IMR-90 (cell line): ENCODE data around the gene TWSG1. TPM values are rescaled to one million over a fixed set of nuclear protein-coding genes. Genes with fewer than 3 reads are reported as not detected.

ENCODE experiments used
- ATAC-seq: fragments of 200-7000 bp; cut with Tn5 transposase; 2 replicates; pipeline ENCODE4 v1.9.1; 2020; ENCODE audit warnings: low read depth, mild to moderate bottlenecking, moderate library complexity
- BruUV-seq: library from RNA; stranded (reverse); fragments of 400-500 nt; replicated peaks from 2 replicates; lab custom pipeline; 2021; lab: Mats Ljungman, UMichigan
- CTCF ChIA-PET: fragments of 300-600 bp; formaldehyde crosslinking; extraction: SDS; loops from one replicate; lab custom pipeline; 2021; ENCODE audit warnings: antibody characterized with exemption; lab: Yijun Ruan, JAX
- POLR2A ChIA-PET: fragments of 300-600 bp; sonication (Branson Sonifier 250); formaldehyde crosslinking; loops from one replicate; lab custom pipeline; 2022; ENCODE audit warnings: antibody characterized with exemption; ENCODE audit not compliant: unreplicated experiment; lab: Charles Lee
- DNase-seq: peaks from one replicate; pipeline ENCODE4 v3.0.0; 2013
- H2AFZ ChIP-seq: replicated peaks from 2 replicates; pipeline ENCODE3; 2013; ENCODE audit warnings: low read length, mild to moderate bottlenecking; ENCODE audit not compliant: poor library complexity
- H2AK5ac ChIP-seq: 2 replicates; pipeline ENCODE4 v1.6.1; 2013; ENCODE audit warnings: low read depth, low read length, inconsistent platforms
- H2AK9ac ChIP-seq: replicated peaks from 2 replicates; pipeline ENCODE3; 2013; ENCODE audit warnings: mild to moderate bottlenecking, low read depth, low read length, moderate library complexity; ENCODE audit not compliant: poor library complexity
- H2BK120ac ChIP-seq: 2 replicates; pipeline ENCODE4 v1.6.1; 2013; ENCODE audit warnings: low read depth, low read length, inconsistent platforms
- H2BK15ac ChIP-seq: 3 replicates; pipeline ENCODE4 v1.6.1; 2013; ENCODE audit warnings: low read depth, low read length, inconsistent platforms
- H2BK20ac ChIP-seq: 2 replicates; pipeline ENCODE4 v1.6.1; 2013; ENCODE audit warnings: low read depth, mild to moderate bottlenecking, inconsistent platforms, low read length, moderate library complexity
- H2BK5ac ChIP-seq: 2 replicates; pipeline ENCODE4 v1.6.1; 2013; ENCODE audit warnings: mild to moderate bottlenecking, low read depth, low read length, inconsistent platforms; ENCODE audit not compliant: poor library complexity, severe bottlenecking
- H3K14ac ChIP-seq: replicated peaks from 2 replicates; pipeline ENCODE4 v1.6.1; 2013; ENCODE audit warnings: low read depth, low read length, inconsistent platforms
- H3K18ac ChIP-seq: 2 replicates; pipeline ENCODE4 v1.6.1; 2013; ENCODE audit warnings: low read depth, low read length, control low read depth
- H3K23ac ChIP-seq: 2 replicates; pipeline ENCODE4 v1.6.1; 2013; ENCODE audit warnings: low read depth, low read length, inconsistent platforms
- H3K27ac ChIP-seq: 2 replicates; pipeline ENCODE4 v1.5.1; 2013; ENCODE audit warnings: mild to moderate bottlenecking, control low read depth, low read length; ENCODE audit not compliant: insufficient read depth
- H3K27me3 ChIP-seq: 2 replicates; pipeline ENCODE4 v1.6.1; 2013; ENCODE audit warnings: low read length; ENCODE audit not compliant: control insufficient read depth, insufficient read depth
- H3K36me3 ChIP-seq: 2 replicates; pipeline ENCODE4 v1.6.1; 2013; ENCODE audit warnings: low read length, mixed read lengths; ENCODE audit not compliant: control insufficient read depth, insufficient read depth
- H3K4ac ChIP-seq: 2 replicates; pipeline ENCODE4 v1.6.1; 2013; ENCODE audit warnings: low read depth, low read length, inconsistent platforms
- H3K4me1 ChIP-seq: 2 replicates; pipeline ENCODE4 v1.6.1; 2013; ENCODE audit warnings: low read length, mixed read lengths; ENCODE audit not compliant: control insufficient read depth, insufficient read depth
- H3K4me2 ChIP-seq: 2 replicates; pipeline ENCODE4 v1.6.1; 2013; ENCODE audit warnings: low read depth, mild to moderate bottlenecking, control low read depth, low read length, moderate library complexity
- H3K4me3 ChIP-seq: 2 replicates; pipeline ENCODE4 v1.5.1; 2013; ENCODE audit warnings: low read depth, mild to moderate bottlenecking, control low read depth, low read length, moderate library complexity; ENCODE audit not compliant: insufficient read depth
- H3K56ac ChIP-seq: 2 replicates; pipeline ENCODE4 v1.6.1; 2013; ENCODE audit warnings: low read length, inconsistent platforms; ENCODE audit not compliant: insufficient read depth; ENCODE audit errors: extremely low read depth
- H3K79me1 ChIP-seq, 2 experiments: 2 replicates each; pipeline ENCODE4 v1.6.1; 2013; ENCODE audit warnings: low read length in 2 of 2, inconsistent platforms in 1 of 2, low read depth in 1 of 2
- H3K9ac ChIP-seq: 2 replicates; pipeline ENCODE4 v1.6.1; 2013; ENCODE audit warnings: low read depth, low read length, control low read depth
- H3K9me1 ChIP-seq: 2 replicates; pipeline ENCODE4 v1.6.1; 2013; ENCODE audit warnings: low read length, inconsistent platforms; ENCODE audit not compliant: insufficient read depth
- H3K9me3 ChIP-seq: 2 replicates; pipeline ENCODE4 v1.6.1; 2013; ENCODE audit warnings: low read length; ENCODE audit not compliant: control insufficient read depth, insufficient read depth
- H4K20me1 ChIP-seq: 2 replicates; pipeline ENCODE4 v1.6.1; 2013; ENCODE audit warnings: low read length, inconsistent platforms; ENCODE audit not compliant: insufficient read depth
- H4K5ac ChIP-seq: 2 replicates; pipeline ENCODE4 v1.6.1; 2013; ENCODE audit warnings: mild to moderate bottlenecking, low read depth, low read length, control low read depth
- H4K8ac ChIP-seq, 2 experiments: 2 replicates each; pipeline ENCODE4 v1.6.1; 2013; ENCODE audit warnings: low read depth in 2 of 2, low read length in 2 of 2, control low read depth in 1 of 2, inconsistent platforms in 1 of 2
- H4K91ac ChIP-seq: 2 replicates; pipeline ENCODE4 v1.6.1; 2013; ENCODE audit warnings: low read depth, low read length, inconsistent platforms; ENCODE audit not compliant: insufficient read depth
- BHLHE40 ChIP-seq: fragments of 150-350 bp; IDR thresholded peaks from 2 replicates; pipeline ENCODE4 v1.6.1; 2016; ENCODE audit warnings: mild to moderate bottlenecking, low read depth, low read length
- CEBPB ChIP-seq: IDR thresholded peaks from 2 replicates; pipeline ENCODE4 v1.6.1; 2012; ENCODE audit warnings: low read depth, low read length, improper control_type of control experiment
- CHD1 ChIP-seq: IDR thresholded peaks from 2 replicates; pipeline ENCODE4 v1.6.1; 2012; ENCODE audit warnings: low read depth, low read length, improper control_type of control experiment
- CTCF ChIP-seq: conservative IDR thresholded peaks from 2 replicates; pipeline ENCODE4 v1.5.1; 2012; ENCODE audit warnings: mild to moderate bottlenecking, low read depth, low read length, improper control_type of control experiment
- ELK1 ChIP-seq: fragments of 150-350 bp; IDR thresholded peaks from 2 replicates; pipeline ENCODE4 v1.6.1; 2016; ENCODE audit warnings: low read depth, mild to moderate bottlenecking, low read length, moderate library complexity, borderline replicate concordance
- FOS ChIP-seq: fragments of 150-350 bp; IDR thresholded peaks from 2 replicates; pipeline ENCODE4 v1.6.1; 2016; ENCODE audit warnings: low read depth, low read length
- MAFK ChIP-seq: IDR thresholded peaks from 2 replicates; pipeline ENCODE4 v1.6.1; 2012; ENCODE audit warnings: low read depth, low read length, improper control_type of control experiment
- MAZ ChIP-seq: IDR thresholded peaks from 2 replicates; pipeline ENCODE4 v1.6.1; 2012; ENCODE audit warnings: low read depth, mild to moderate bottlenecking, low read length, improper control_type of control experiment, moderate library complexity, borderline replicate concordance
- NFE2L2 ChIP-seq: fragments of 150-350 bp; IDR thresholded peaks from 2 replicates; pipeline ENCODE4 v1.6.1; 2016; ENCODE audit warnings: low read depth, mild to moderate bottlenecking, low read length
- POLR2A ChIP-seq: IDR thresholded peaks from 2 replicates; pipeline ENCODE4 v1.6.1; 2012; ENCODE audit warnings: mild to moderate bottlenecking, low read depth, low read length
- RAD21 ChIP-seq: IDR thresholded peaks from 2 replicates; pipeline ENCODE4 v1.6.1; 2012; ENCODE audit warnings: low read length, improper control_type of control experiment
- RFX5 ChIP-seq: IDR thresholded peaks from 2 replicates; pipeline ENCODE4 v1.8.0; 2012; ENCODE audit warnings: low read depth, mild to moderate bottlenecking, low read length, moderate library complexity
- SMC3 ChIP-seq: fragments of 150-350 bp; IDR thresholded peaks from 2 replicates; pipeline ENCODE4 v1.6.1; 2016; ENCODE audit warnings: low read depth, mild to moderate bottlenecking, antibody characterized with exemption, low read length, moderate library complexity
- USF2 ChIP-seq: fragments of 150-350 bp; IDR thresholded peaks from 2 replicates; pipeline ENCODE4 v1.6.1; 2017; ENCODE audit warnings: mild to moderate bottlenecking, antibody characterized with exemption, low read length, low read depth
- WGBS, 2 experiments: methylation state at CpG; one replicate each; pipeline versions ENCODE4 v1.1.5 to v1.1.7; 2013; ENCODE audit warnings: missing lambda C conversion rate in 2 of 2; ENCODE audit not compliant: insufficient read length in 1 of 2; ENCODE audit errors: extremely low coverage in 2 of 2; 5-methylcytosine and 5-hydroxymethylcytosine counted together
- dilution Hi-C: fragments of 300-500 bp; cut with HindIII; formaldehyde crosslinking; loops from one replicate; pipeline ENCODE4 v1.14.3; 2018; ENCODE audit warnings: low sequenced_read_pairs; ENCODE audit not compliant: unreplicated experiment
- in situ Hi-C: fragments of 300-500 bp; cut with MboI; formaldehyde crosslinking; loops from 3 replicates; pipeline ENCODE4 v1.14.3; 2019; ENCODE audit warnings: low sequenced_read_pairs, inconsistent platforms, mixed read lengths
- intact Hi-C: fragments of 100-400 bp; cut with micrococcal nuclease; formaldehyde crosslinking; loops from 2 replicates; pipeline ENCODE4 v1.10.0; 2022
- polyA plus RNA-seq, 3 experiments: library from polyadenylated mRNA; depleted of rRNA; stranded (reverse); fragments of >200 nt; gene quantifications; 2 replicates each; pipeline ENCODE4 v1.2.3, GENCODE V29; 2012; ENCODE audit warnings: low replicate concordance in 1 of 3
- total RNA-seq: library from RNA; depleted of rRNA; stranded (reverse); fragments of >200 nt; gene quantifications from 2 replicates; pipeline ENCODE4 v1.2.3, GENCODE V29; 2012

TWSG1 gene
- total and polyA plus RNA-seq, 2 of the 4 experiments (the other 2 are of a cell fraction) = 80.4 to 115 TPM

GRCh38 chr18:9405130-9405529 is 70.6 kb downstream of the TWSG1 start:
- TF ChIP-seq FOS (no peak), CEBPB (no peak), POLR2A (no peak), CTCF (no peak), CHD1 (no peak), RFX5 (no peak), BHLHE40 (no peak), ELK1 (no peak), SMC3 (no peak), USF2 (no peak), NFE2L2 (no peak), MAFK (no peak), RAD21 (no peak), MAZ (no peak)
- Histone ChIP-seq H3K79me1 (peaks cover 2 to 5% of the 10 kb centered on the region in 2 experiments; a peak in 3 of 4 replicates), H3K27ac (no peak overlapping the region), H2AK9ac (peak overlapping the region; percentile 24), H3K4ac (no peak overlapping the region), H2AFZ (no peak overlapping the region), H4K20me1 (0 out of 2 replicates have a peak, but pooled peaks cover 1% of the 10 kb centered on the region), H3K36me3 (peaks cover 11% of the 10 kb centered on the region), H4K5ac (no peak overlapping the region), H3K4me2 (no peak overlapping the region), H3K18ac (no peak overlapping the region), H3K9me3 (no peaks in the 10 kb centered on the region), H3K27me3 (no peaks in the 10 kb centered on the region), H2AK5ac (no peak overlapping the region; the same call in 1 of the 2 replicates), H2BK15ac (no peak overlapping the region), H3K14ac (no peak overlapping the region), H2BK20ac (no peak overlapping the region), H2BK120ac (no peak overlapping the region), H3K9ac (no peak overlapping the region), H2BK5ac (no peak overlapping the region), H3K4me3 (no peak overlapping the region), H3K23ac (no peak overlapping the region), H4K8ac (no peak overlapping the region), H3K9me1 (peaks cover 2% of the 10 kb centered on the region), H4K91ac (no peak overlapping the region), H3K56ac (no peak overlapping the region), H3K4me1 (peaks cover 2% of the 10 kb centered on the region; the same call in 1 of the 2 replicates)
- ChIA-PET CTCF (interaction anchor here (0.6 to 0.8 kb wide), 2 partner anchors 25 to 28 kb away, joined by 3 read pairs; no protein-coding TSS in a partner anchor), POLR2A (no interaction called here)
- dilution Hi-C loops (no loop called here), intact Hi-C loops (no loop called here), in situ Hi-C loops (no loop called here)
- ATAC-seq (no peak), DNase-seq (no peak)
- no CpG with 5 or more reads among the region's 7 CpGs for WGBS, 2 experiments
- no TSS peak for BruUV-seq
